Hepatocyte (in vitro differentiated cells): ENCODE data around the gene LRRC28. TPM values are rescaled to one million over a fixed set of nuclear protein-coding genes. Genes with fewer than 3 reads are reported as not detected.

Experiments
- DNase-seq: peaks from one replicate; pipeline ENCODE4 v3.0.0-alpha.2; 2016; ENCODE audit warnings: low spot score
- H2AFZ ChIP-seq: fragments of 200-600 bp; sonication (generic); 2 replicates; pipeline ENCODE4 v1.6.0; 2016; ENCODE audit warnings: antibody characterized with exemption, mild to moderate bottlenecking
- H3K27ac ChIP-seq: fragments of 200-600 bp; sonication (generic); 2 replicates; pipeline ENCODE4 v1.5.1; 2016; ENCODE audit warnings: mild to moderate bottlenecking
- H3K27me3 ChIP-seq: fragments of 200-600 bp; sonication (generic); 2 replicates; pipeline ENCODE4 v1.6.1; 2016
- H3K36me3 ChIP-seq: fragments of 200-600 bp; sonication (generic); replicated peaks from 2 replicates; pipeline ENCODE4 v1.5.1; 2016; ENCODE audit warnings: low read depth; ENCODE audit not compliant: insufficient read depth
- H3K4me1 ChIP-seq: fragments of 200-600 bp; sonication (generic); 2 replicates; pipeline ENCODE4 v1.5.1; 2016; ENCODE audit warnings: mild to moderate bottlenecking, moderate library complexity; ENCODE audit not compliant: insufficient read depth
- H3K4me2 ChIP-seq: fragments of 200-600 bp; sonication (generic); 2 replicates; pipeline ENCODE4 v1.6.0; 2016
- H3K4me3 ChIP-seq: fragments of 200-600 bp; sonication (generic); 2 replicates; pipeline ENCODE4 v1.5.1; 2016; ENCODE audit warnings: mild to moderate bottlenecking
- H3K79me2 ChIP-seq: fragments of 200-600 bp; sonication (generic); 2 replicates; pipeline ENCODE4 v1.6.0; 2017; ENCODE audit warnings: mild to moderate bottlenecking
- H3K9me2 ChIP-seq: fragments of 200-600 bp; sonication (generic); replicated peaks from 2 replicates; pipeline ENCODE4 v1.6.0; 2017; ENCODE audit warnings: mild to moderate bottlenecking; ENCODE audit not compliant: insufficient read depth
- H3K9me3 ChIP-seq: fragments of 200-600 bp; sonication (generic); 2 replicates; pipeline ENCODE4 v1.5.1; 2016; ENCODE audit warnings: low read depth, mild to moderate bottlenecking
- H4K20me1 ChIP-seq: fragments of 200-600 bp; sonication (generic); 2 replicates; pipeline ENCODE4 v1.6.0; 2016; ENCODE audit warnings: mild to moderate bottlenecking; ENCODE audit not compliant: insufficient read depth, poor library complexity, severe bottlenecking
- EZH2 ChIP-seq: fragments of 200-600 bp; sonication (generic); IDR thresholded peaks from 2 replicates; pipeline ENCODE4 v1.6.1; 2016; ENCODE audit warnings: antibody characterized with exemption, mild to moderate bottlenecking, borderline replicate concordance
- EZH2phosphoT487 ChIP-seq: fragments of 200-600 bp; sonication (generic); IDR thresholded peaks from one replicate; pipeline ENCODE4 v1.6.1; 2018; ENCODE audit warnings: antibody characterized with exemption, mild to moderate bottlenecking, low read depth, moderate library complexity; ENCODE audit not compliant: unreplicated experiment, severe bottlenecking
- WGBS: methylation state at CpG from one replicate; pipeline ENCODE4 v1.1.6; 2016; ENCODE audit warnings: low lambda C conversion rate; ENCODE audit errors: missing lambda C conversion rate; 5-methylcytosine and 5-hydroxymethylcytosine counted together
- polyA plus RNA-seq: library from polyadenylated mRNA; unstranded; fragments of >200 nt; fragmentation: Nextera tagmentation; extraction: Ambion mirVana; gene quantifications from 2 replicates; pipeline ENCODE4 v1.2.1, GENCODE V29; 2016
- total RNA-seq: library from RNA; depleted of rRNA; stranded (reverse); fragments of >200 nt; gene quantifications from 2 replicates; pipeline ENCODE4 v1.2.3, GENCODE V29; 2014
- TF ChIP-seq, protein P1 (sequence below): fragments of 200-600 bp; sonication (generic); IDR thresholded peaks from 2 replicates; pipeline ENCODE4 v1.5.1; 2016; ENCODE audit warnings: antibody characterized with exemption, mild to moderate bottlenecking; ENCODE audit not compliant: poor library complexity

The LRRC28 gene
- total and polyA plus RNA-seq, 2 experiments from 2014 or later: 32.1 to 55.5 TPM

GRCh38 chr15:99431661-99432091, 180.4 kb downstream of the LRRC28 start:
- DNase-seq: no peak
- no peaks in the 10 kb centered on the region for H3K79me2 ChIP-seq
- H3K36me3 ChIP-seq: no peaks in the 10 kb centered on the region
- no peak overlapping the region for H3K27ac ChIP-seq
- H3K4me1 ChIP-seq: peaks cover 16% of the 10 kb centered on the region
- H3K9me3 ChIP-seq: no peaks in the 10 kb centered on the region
- H3K27me3 ChIP-seq: no peaks in the 10 kb centered on the region
- H2AFZ ChIP-seq: no peak overlapping the region
- H4K20me1 ChIP-seq: no peaks in the 10 kb centered on the region
- no peaks in the 10 kb centered on the region for H3K9me2 ChIP-seq
- H3K4me3 ChIP-seq: no peak overlapping the region
- TF ChIP-seq, protein P1, sequence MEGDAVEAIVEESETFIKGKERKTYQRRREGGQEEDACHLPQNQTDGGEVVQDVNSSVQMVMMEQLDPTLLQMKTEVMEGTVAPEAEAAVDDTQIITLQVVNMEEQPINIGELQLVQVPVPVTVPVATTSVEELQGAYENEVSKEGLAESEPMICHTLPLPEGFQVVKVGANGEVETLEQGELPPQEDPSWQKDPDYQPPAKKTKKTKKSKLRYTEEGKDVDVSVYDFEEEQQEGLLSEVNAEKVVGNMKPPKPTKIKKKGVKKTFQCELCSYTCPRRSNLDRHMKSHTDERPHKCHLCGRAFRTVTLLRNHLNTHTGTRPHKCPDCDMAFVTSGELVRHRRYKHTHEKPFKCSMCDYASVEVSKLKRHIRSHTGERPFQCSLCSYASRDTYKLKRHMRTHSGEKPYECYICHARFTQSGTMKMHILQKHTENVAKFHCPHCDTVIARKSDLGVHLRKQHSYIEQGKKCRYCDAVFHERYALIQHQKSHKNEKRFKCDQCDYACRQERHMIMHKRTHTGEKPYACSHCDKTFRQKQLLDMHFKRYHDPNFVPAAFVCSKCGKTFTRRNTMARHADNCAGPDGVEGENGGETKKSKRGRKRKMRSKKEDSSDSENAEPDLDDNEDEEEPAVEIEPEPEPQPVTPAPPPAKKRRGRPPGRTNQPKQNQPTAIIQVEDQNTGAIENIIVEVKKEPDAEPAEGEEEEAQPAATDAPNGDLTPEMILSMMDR: no peak
- TF ChIP-seq EZH2: no peak
- TF ChIP-seq EZH2phosphoT487: no peak
- H3K4me2 ChIP-seq: no peak overlapping the region
- 98% methylated on average over 13 of the region's 13 CpGs for WGBS

- H2AFZ ChIP-seq: no peak overlapping the region
- H3K4me1 ChIP-seq: peaks cover 16% of the 10 kb centered on the region
- no peak for DNase-seq
- H3K4me2 ChIP-seq: no peak overlapping the region
- H3K4me3 ChIP-seq: no peak overlapping the region
- WGBS: 91% methylated on average over 15 of the region's 15 CpGs
- no peaks in the 10 kb centered on the region for H3K79me2 ChIP-seq
- no peaks in the 10 kb centered on the region for H3K27me3 ChIP-seq
- no peaks in the 10 kb centered on the region for H3K9me2 ChIP-seq
- no peak for TF ChIP-seq EZH2
- TF ChIP-seq, protein P1: no peak
- TF ChIP-seq EZH2phosphoT487: no peak
- H3K27ac ChIP-seq: no peak overlapping the region
- H3K36me3 ChIP-seq: no peaks in the 10 kb centered on the region
- H4K20me1 ChIP-seq: no peaks in the 10 kb centered on the region
- no peaks in the 10 kb centered on the region for H3K9me3 ChIP-seq
These were observed 181.2 kb downstream of the LRRC28 start for GRCh38 chr15:99432271-99433025.

DNA sequence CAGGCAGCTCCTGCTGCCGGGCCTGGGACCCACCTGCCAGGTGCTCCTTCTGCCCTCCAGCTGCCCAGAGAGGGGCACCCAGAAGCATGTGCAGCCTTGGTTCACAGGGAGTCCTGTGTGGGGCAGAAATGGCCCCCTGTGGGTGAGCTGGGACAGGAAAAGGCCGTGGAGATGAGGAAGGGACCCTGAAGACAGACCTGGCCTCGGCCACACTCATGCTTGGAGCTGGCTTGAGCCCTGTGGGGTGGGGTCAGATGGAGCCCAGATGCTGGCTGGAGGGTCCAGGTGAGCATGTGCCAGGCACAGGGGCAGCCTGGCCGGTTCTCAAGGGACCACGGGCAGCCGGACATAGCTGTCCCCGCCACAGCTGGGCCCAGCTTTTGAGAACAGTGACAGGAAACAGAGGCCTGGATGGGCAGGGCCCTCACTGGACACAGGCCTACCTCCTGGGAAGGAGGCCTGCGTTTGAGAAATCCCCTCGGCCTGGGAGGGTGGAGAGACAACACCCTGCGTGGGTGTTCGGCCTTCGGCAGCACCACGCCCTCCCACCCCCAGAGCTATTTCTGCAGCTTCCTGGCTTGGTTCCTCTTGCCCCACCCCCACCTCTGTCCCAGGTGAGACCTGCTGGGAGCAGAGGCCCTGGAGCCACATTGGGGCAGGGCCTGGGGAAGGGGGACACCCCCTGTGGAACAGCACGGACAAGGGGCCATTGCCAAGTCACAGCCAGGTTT, 181.9 kb downstream of the LRRC28 start:
- Histone ChIP-seq H3K4me2 (no peak overlapping the region), H3K79me2 (no peaks in the 10 kb centered on the region), H3K27ac (no peak overlapping the region), H3K4me3 (no peak overlapping the region), H3K9me3 (no peaks in the 10 kb centered on the region), H3K9me2 (no peaks in the 10 kb centered on the region), H3K36me3 (no peaks in the 10 kb centered on the region), H2AFZ (no peak overlapping the region), H4K20me1 (no peaks in the 10 kb centered on the region), H3K4me1 (peaks cover 16% of the 10 kb centered on the region), H3K27me3 (no peaks in the 10 kb centered on the region)
- WGBS: 66% methylated on average over 13 of the region's 14 CpGs
- peak; percentile 45 for DNase-seq
- TF ChIP-seq EZH2 (no peak), EZH2phosphoT487 (no peak)
- TF ChIP-seq, protein P1: no peak
